Ureter (tissue), 1 donor: ENCODE results near the gene ALOX5AP. TPM values are rescaled to one million over a fixed set of nuclear protein-coding genes. Genes with fewer than 3 reads are reported as not detected.
A peak's percentile ranks its signal among the peaks of the same experiment; 100 is the strongest.

Source experiments
- DNase-seq: peaks from one replicate; pipeline ENCODE4 v3.0.0-alpha.2; 2020; ENCODE audit warnings: low spot score
- total RNA-seq: library from RNA; stranded (reverse); gene quantifications from one replicate; pipeline ENCODE4 v1.2.4, GENCODE V29; 2023
- donor health status: DM: yes; HTN: yes; CAD: no.

The ALOX5AP gene
- total RNA-seq, 1 donor from 2014 or later, result 10.7 TPM

GRCh38 chr13:30714629-30715371, 20.5 kb upstream of the ALOX5AP start:
- peak; percentile 31 for DNase-seq

DNA sequence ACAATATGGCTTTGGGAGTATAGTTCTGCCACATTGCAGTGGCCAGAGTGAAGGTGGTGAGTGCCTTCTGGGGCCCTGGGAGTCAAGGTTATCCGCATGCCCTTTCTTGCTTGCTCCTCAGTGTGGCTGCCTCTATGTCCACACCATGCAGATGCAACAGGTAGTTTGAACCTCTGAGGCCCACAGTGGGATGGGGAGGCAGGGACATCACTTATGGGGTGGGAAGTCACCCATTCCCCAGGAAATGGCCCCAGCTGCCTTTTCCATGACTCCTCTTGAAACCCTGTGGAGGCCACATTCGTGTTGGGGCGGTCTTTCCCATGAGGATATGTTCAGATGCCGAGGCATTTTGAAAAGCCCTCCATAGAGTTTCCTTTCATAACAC, 20.0 kb upstream of the ALOX5AP start:
- peak; percentile 35 for DNase-seq

DNA sequence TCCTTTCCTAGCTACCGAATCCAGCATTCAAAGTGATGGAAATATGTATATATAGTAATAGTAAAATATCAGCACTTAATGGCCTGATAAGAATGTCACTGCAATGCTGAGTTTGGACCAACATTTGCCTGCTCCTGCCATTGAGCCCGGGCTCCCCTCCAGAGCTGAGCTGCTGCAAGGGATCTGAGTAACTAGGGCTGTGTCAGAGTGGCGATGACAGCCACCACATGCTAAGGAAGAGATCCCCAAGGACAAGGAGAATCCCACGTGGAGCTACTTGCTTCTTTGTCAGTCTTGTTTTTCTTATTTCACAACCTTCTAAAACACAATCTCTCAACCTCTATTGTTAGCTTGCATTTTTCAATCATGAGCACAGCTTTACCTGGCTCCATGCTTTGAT, 19.5 kb upstream of the ALOX5AP start:
- peak; percentile 42 for DNase-seq

GRCh38 chr13:30718661-30719524, 16.4 kb upstream of the ALOX5AP start:
- DNase-seq, result no peak

GRCh38 chr13:30719525-30719914, 15.8 kb upstream of the ALOX5AP start:
- no peak for DNase-seq

- no peak for DNase-seq
Observed at GRCh38 chr13:30720172-30720869, 15.0 kb upstream of the ALOX5AP start.

GRCh38 chr13:30721936-30722335, 13.4 kb upstream of the ALOX5AP start:
- no peak for DNase-seq

- DNase-seq, result no peak
Observed at GRCh38 chr13:30722361-30722760, 13.0 kb upstream of the ALOX5AP start.

DNA sequence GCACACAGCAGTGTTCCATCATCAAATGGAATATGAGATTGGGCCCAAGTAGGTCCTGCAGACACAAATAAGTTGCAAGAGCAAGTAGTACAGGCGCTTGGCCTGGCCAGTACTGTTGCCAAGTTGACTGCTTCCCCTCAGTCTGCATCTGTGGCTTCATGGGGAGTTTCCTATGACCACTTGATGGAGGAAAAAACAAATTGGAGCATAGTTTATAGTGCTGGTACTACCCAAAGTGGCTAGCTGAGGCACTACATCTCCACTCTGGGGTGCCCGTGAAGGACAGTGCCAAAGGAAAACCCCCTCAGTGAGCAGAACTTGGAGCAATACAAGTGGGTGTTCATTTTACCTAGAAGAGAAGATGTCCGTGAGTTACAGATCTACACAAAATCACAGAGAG, 10.6 kb upstream of the ALOX5AP start:
- DNase-seq, result no peak

- no peak for DNase-seq
Observed at GRCh38 chr13:30725326-30726085, 9.8 kb upstream of the ALOX5AP start.

GRCh38 chr13:30726192-30726591, 9.2 kb upstream of the ALOX5AP start:
- DNase-seq, result no peak

- no peak for DNase-seq
Observed at GRCh38 chr13:30727491-30728355, 7.6 kb upstream of the ALOX5AP start.

- no peak for DNase-seq
Observed at GRCh38 chr13:30729801-30730200, 5.5 kb upstream of the ALOX5AP start.

DNA sequence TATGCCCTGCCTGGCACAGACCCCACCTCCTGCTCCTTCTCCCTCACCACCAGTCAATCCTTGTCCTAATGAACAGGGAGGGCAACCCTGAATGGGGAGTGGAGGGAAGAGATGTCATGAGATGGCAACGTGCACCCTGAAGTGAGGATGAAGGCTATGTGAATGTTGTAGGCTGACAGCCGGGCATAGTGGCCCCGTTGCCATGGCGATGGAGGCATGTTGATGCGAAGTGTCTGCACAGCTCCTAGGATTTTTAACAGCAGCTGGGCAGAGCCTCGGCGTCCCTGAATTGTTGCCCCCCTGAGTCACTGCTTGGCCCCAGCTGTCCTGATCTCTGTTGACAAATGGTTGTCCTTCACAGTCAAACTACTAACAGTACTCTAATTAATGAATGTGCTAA, 4.8 kb upstream of the ALOX5AP start:
- DNase-seq, result no peak

DNA sequence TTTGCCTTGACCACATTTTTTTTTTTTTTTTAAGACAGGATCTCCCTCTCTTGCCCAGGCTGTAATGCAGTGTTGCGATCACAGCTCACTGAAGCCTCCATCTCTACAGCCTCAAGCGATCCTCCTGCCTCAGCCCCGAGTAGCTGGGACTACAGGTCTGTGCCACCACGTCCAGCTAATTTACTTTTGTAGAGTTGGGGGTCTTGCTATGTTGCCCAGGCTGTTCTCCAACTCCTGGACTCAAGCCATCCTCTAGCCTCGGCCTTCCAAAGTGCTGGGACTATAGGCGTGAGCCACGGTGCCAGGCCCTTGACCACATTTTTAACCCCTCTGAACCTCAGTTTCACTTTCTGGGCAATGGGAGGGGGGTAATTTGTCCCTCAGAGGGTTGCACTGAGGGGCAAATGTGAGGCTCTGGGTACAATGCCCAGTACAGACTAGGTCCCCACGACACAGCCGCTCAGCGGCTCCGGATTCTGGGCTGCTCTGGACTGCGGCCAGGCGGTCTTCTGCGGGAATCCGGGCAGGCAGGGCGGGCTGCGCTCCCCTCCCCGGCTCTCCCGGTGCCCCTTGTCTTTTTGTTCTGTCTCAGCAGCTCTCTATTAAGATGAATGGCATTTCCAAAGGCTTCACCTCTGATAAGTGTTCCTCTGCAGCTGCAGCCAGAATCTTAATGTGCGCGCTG, 3.8 kb upstream of the ALOX5AP start:
- DNase-seq, result no peak

GRCh38 chr13:30732046-30732390, 3.3 kb upstream of the ALOX5AP start:
- DNase-seq, result no peak

GRCh38 chr13:30734439-30734838, 904 bp upstream of the ALOX5AP start:
- DNase-seq, result no peak

- DNase-seq, result no peak
Observed at GRCh38 chr13:30735872-30736175, 481 bp downstream of the ALOX5AP start.

GRCh38 chr13:30736461-30737320, 1.3 kb downstream of the ALOX5AP start:
- DNase-seq, result no peak
